Measurements from ENCODE around the gene MRLN.

GRCh38 chr10:59709395-59710125 is 43.7 kb downstream of the MRLN start, which contains the start of gene SLC16A9:
- no peak for TF ChIP-seq CTCF (IDR thresholded peaks at IDR 0.05; ENCODE audit: insufficient read depth, low read length, poor library complexity, severe bottlenecking)
- no peak for TF ChIP-seq EZH2phosphoT487 (conservative IDR thresholded peaks at IDR 0.05; ENCODE audit: low read length)
